Stimulated activated CD4-positive, alpha-beta T cell treated with anti-CD3 and anti-CD28 coated beads, Interleukin-4, amount 100 ng/mL, for 1 hour (primary cell): Measurements from ENCODE around the gene SRSF12.

Experiments
- DNase-seq: peaks from one replicate; pipeline ENCODE4 v3.0.0-alpha.2; 2020

Gene SRSF12

GRCh38 chr6:89117211-89118108, at the start of gene SRSF12:
Gene SRSF12 (minus strand): TSS chr6:89118071. CDS start chr6:89117887, 184 bp downstream.
- peak; percentile 43 for DNase-seq

- no peak for DNase-seq
Measured at GRCh38 chr6:89162047-89162371, 44.1 kb upstream of the SRSF12 start.

GRCh38 chr6:89161326-89162046, 43.6 kb upstream of the SRSF12 start:
- no peak for DNase-seq

- no peak for DNase-seq
Measured at GRCh38 chr6:89160331-89161092, 42.6 kb upstream of the SRSF12 start.

- DNase-seq = no peak
Measured at GRCh38 chr6:89154131-89154530, 36.3 kb upstream of the SRSF12 start.

GRCh38 chr6:89148016-89148750, 30.3 kb upstream of the SRSF12 start:
- peak; percentile 42 for DNase-seq

GRCh38 chr6:89146718-89147700, 29.1 kb upstream of the SRSF12 start:
- peak; percentile 36 for DNase-seq

- peak; percentile 72 for DNase-seq
Measured at GRCh38 chr6:89145956-89146717, 28.3 kb upstream of the SRSF12 start, which contains the start of gene PM20D2. Gene PM20D2 (plus strand): TSS chr6:89146055. CDS start chr6:89146145, 90 bp downstream.

GRCh38 chr6:89145091-89145955, 27.5 kb upstream of the SRSF12 start:
- no peak for DNase-seq

- no peak for DNase-seq
Measured at GRCh38 chr6:89144354-89144906, 26.6 kb upstream of the SRSF12 start.

- no peak for DNase-seq
Measured at GRCh38 chr6:89140347-89141156, 22.7 kb upstream of the SRSF12 start.

GRCh38 chr6:89139509-89140346, 21.9 kb upstream of the SRSF12 start:
- DNase-seq = no peak

- no peak for DNase-seq
Measured at GRCh38 chr6:89138173-89138572, 20.3 kb upstream of the SRSF12 start.

- no peak for DNase-seq
Measured at GRCh38 chr6:89134723-89135122, 16.9 kb upstream of the SRSF12 start.

GRCh38 chr6:89133981-89134380, 16.1 kb upstream of the SRSF12 start:
- no peak for DNase-seq

- DNase-seq = no peak
Measured at GRCh38 chr6:89132057-89132456, 14.2 kb upstream of the SRSF12 start.

GRCh38 chr6:89131599-89131998, 13.7 kb upstream of the SRSF12 start:
- DNase-seq = no peak
